HepG2 (cell line): ENCODE measurements around the gene MAVS. TPM values are rescaled to one million over a fixed set of nuclear protein-coding genes. Genes with fewer than 3 reads are reported as not detected.

Experiments
- CCDC6 ChIP-seq: sonication (generic); formaldehyde crosslinking; IDR thresholded peaks from 2 replicates; pipeline ENCODE4 v1.8.1; 2022; ENCODE audit warnings: mild to moderate bottlenecking, missing genetic modification reagents, moderate library complexity
- DNMT3B ChIP-seq: conservative IDR thresholded peaks from 2 replicates; pipeline ENCODE4 v1.6.1; 2016; ENCODE audit warnings: missing biosample characterization, control low read depth
- FOXP4 ChIP-seq: sonication (generic); formaldehyde crosslinking; IDR thresholded peaks from 2 replicates; pipeline ENCODE4 v1.4.0; 2020; ENCODE audit warnings: missing genetic modification reagents
- TOE1 ChIP-seq: sonication (generic); formaldehyde crosslinking; IDR thresholded peaks from 2 replicates; pipeline ENCODE4 v1.4.0; 2020; ENCODE audit warnings: mild to moderate bottlenecking, missing genetic modification reagents
- TP53 ChIP-seq: sonication (generic); formaldehyde crosslinking; conservative IDR thresholded peaks from 2 replicates; pipeline ENCODE4 v1.4.0; 2020; ENCODE audit warnings: missing genetic modification reagents
- ZFP41 ChIP-seq: sonication (generic); formaldehyde crosslinking; IDR thresholded peaks from 2 replicates; pipeline ENCODE4 v1.4.0; 2020; ENCODE audit warnings: mild to moderate bottlenecking, missing genetic modification reagents, borderline replicate concordance
- ZNF10 ChIP-seq: sonication (generic); formaldehyde crosslinking; IDR thresholded peaks from 2 replicates; pipeline ENCODE4 v1.4.0; 2020; ENCODE audit warnings: mild to moderate bottlenecking, low read depth, missing genetic modification reagents, borderline replicate concordance
- ZNF224 ChIP-seq: sonication (generic); formaldehyde crosslinking; IDR thresholded peaks from 2 replicates; pipeline ENCODE4 v1.5.0; 2020; ENCODE audit warnings: mild to moderate bottlenecking, missing genetic modification reagents
- ZNF431 ChIP-seq: sonication (generic); formaldehyde crosslinking; IDR thresholded peaks from 2 replicates; pipeline ENCODE4 v1.9.0; 2022; ENCODE audit warnings: missing genetic modification reagents, low read depth, mild to moderate bottlenecking, borderline replicate concordance
- ZNF441 ChIP-seq: sonication (generic); formaldehyde crosslinking; IDR thresholded peaks from 2 replicates; pipeline ENCODE4 v1.7.0; 2021; ENCODE audit warnings: missing genetic modification reagents, borderline replicate concordance
- ZNF484 ChIP-seq: sonication (generic); formaldehyde crosslinking; IDR thresholded peaks from 2 replicates; pipeline ENCODE4 v1.5.1; 2020; ENCODE audit warnings: mild to moderate bottlenecking, low read depth, missing genetic modification reagents, borderline replicate concordance
- ZNF550 ChIP-seq: sonication (generic); formaldehyde crosslinking; IDR thresholded peaks from 2 replicates; pipeline ENCODE4 v1.4.0; 2020; ENCODE audit warnings: mild to moderate bottlenecking, missing genetic modification reagents, borderline replicate concordance
- ZNF768 ChIP-seq: sonication (generic); formaldehyde crosslinking; IDR thresholded peaks from 2 replicates; pipeline ENCODE4 v1.4.0; 2020; ENCODE audit warnings: missing genetic modification reagents
- polyA plus RNA-seq, 8 experiments: library from polyadenylated mRNA; depleted of rRNA in 3 of 8; stranded (reverse) in 7 of 8; unstranded in 1 of 8; fragments of >200 nt; fragmentation: Illumina TruSeq in 4 of 8; extraction: Trizol in 4 of 8; gene quantifications; 2 replicates each; pipeline versions ENCODE4 v1.2.1 to v1.2.3, GENCODE V29; 2011 to 2016; ENCODE audit warnings: low read depth in 4 of 8, missing spikeins in 1 of 8, mixed read lengths in 1 of 8; ENCODE audit not compliant: insufficient read depth in 1 of 8
- total RNA-seq, 5 experiments: library from RNA; depleted of rRNA; stranded (reverse); fragments of >200 nt; fragmentation: Illumina TruSeq; extraction: Trizol; gene quantifications; 2 replicates each; pipeline ENCODE4 v1.2.3, GENCODE V29; 2016; ENCODE audit warnings: low read depth in 1 of 5
- TF ChIP-seq, protein P1 (sequence below): sonication (generic); formaldehyde crosslinking; IDR thresholded peaks from 2 replicates; pipeline ENCODE4 v1.5.0; 2020; ENCODE audit warnings: missing genetic modification reagents
- TF ChIP-seq, protein P2 (sequence below): sonication (generic); formaldehyde crosslinking; IDR thresholded peaks from 2 replicates; pipeline ENCODE4 v1.5.1; 2020; ENCODE audit warnings: mild to moderate bottlenecking, missing genetic modification reagents, borderline replicate concordance
- TF ChIP-seq, protein P3 (sequence below): IDR thresholded peaks from 2 replicates; pipeline ENCODE4 v1.6.1; 2016; ENCODE audit warnings: low read depth, borderline replicate concordance

Gene MAVS
- total and polyA plus RNA-seq, 2 of the 13 experiments (the other 11 are each of a cell fraction or from before 2014, with no cell fraction given), result 27.3 to 36.6 TPM

- TF ChIP-seq FOXP4, result no peak
- no peak for TF ChIP-seq ZNF768 (CRISPR knock-in tag)
- TF ChIP-seq ZFP41 (CRISPR knock-in tag), result no peak
- TF ChIP-seq, protein P1, sequence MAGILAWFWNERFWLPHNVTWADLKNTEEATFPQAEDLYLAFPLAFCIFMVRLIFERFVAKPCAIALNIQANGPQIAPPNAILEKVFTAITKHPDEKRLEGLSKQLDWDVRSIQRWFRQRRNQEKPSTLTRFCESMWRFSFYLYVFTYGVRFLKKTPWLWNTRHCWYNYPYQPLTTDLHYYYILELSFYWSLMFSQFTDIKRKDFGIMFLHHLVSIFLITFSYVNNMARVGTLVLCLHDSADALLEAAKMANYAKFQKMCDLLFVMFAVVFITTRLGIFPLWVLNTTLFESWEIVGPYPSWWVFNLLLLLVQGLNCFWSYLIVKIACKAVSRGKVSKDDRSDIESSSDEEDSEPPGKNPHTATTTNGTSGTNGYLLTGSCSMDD (CRISPR knock-in tag), result no peak
- TF ChIP-seq ZNF484 (CRISPR knock-in tag), result peak; percentile 80; the same call in 1 of the 2 replicates
- TF ChIP-seq DNMT3B, result peak; percentile 86
- TF ChIP-seq ZNF441 (CRISPR knock-in tag), result no peak
- no peak for TF ChIP-seq TOE1
- TF ChIP-seq, protein P2, sequence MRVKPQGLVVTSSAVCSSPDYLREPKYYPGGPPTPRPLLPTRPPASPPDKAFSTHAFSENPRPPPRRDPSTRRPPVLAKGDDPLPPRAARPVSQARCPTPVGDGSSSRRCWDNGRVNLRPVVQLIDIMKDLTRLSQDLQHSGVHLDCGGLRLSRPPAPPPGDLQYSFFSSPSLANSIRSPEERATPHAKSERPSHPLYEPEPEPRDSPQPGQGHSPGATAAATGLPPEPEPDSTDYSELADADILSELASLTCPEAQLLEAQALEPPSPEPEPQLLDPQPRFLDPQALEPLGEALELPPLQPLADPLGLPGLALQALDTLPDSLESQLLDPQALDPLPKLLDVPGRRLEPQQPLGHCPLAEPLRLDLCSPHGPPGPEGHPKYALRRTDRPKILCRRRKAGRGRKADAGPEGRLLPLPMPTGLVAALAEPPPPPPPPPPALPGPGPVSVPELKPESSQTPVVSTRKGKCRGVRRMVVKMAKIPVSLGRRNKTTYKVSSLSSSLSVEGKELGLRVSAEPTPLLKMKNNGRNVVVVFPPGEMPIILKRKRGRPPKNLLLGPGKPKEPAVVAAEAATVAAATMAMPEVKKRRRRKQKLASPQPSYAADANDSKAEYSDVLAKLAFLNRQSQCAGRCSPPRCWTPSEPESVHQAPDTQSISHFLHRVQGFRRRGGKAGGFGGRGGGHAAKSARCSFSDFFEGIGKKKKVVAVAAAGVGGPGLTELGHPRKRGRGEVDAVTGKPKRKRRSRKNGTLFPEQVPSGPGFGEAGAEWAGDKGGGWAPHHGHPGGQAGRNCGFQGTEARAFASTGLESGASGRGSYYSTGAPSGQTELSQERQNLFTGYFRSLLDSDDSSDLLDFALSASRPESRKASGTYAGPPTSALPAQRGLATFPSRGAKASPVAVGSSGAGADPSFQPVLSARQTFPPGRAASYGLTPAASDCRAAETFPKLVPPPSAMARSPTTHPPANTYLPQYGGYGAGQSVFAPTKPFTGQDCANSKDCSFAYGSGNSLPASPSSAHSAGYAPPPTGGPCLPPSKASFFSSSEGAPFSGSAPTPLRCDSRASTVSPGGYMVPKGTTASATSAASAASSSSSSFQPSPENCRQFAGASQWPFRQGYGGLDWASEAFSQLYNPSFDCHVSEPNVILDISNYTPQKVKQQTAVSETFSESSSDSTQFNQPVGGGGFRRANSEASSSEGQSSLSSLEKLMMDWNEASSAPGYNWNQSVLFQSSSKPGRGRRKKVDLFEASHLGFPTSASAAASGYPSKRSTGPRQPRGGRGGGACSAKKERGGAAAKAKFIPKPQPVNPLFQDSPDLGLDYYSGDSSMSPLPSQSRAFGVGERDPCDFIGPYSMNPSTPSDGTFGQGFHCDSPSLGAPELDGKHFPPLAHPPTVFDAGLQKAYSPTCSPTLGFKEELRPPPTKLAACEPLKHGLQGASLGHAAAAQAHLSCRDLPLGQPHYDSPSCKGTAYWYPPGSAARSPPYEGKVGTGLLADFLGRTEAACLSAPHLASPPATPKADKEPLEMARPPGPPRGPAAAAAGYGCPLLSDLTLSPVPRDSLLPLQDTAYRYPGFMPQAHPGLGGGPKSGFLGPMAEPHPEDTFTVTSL (CRISPR knock-in tag), result peak; percentile 49; the same call in 1 of the 2 replicates
- no peak for TF ChIP-seq ZNF431 (CRISPR knock-in tag)
- no peak for TF ChIP-seq ZNF550 (CRISPR knock-in tag)
- TF ChIP-seq ZNF10 (CRISPR knock-in tag), result no peak
- TF ChIP-seq, protein P3, sequence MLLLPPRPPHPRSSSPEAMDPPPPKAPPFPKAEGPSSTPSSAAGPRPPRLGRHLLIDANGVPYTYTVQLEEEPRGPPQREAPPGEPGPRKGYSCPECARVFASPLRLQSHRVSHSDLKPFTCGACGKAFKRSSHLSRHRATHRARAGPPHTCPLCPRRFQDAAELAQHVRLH (CRISPR knock-in tag), result 0 out of 2 replicates have a peak, but pooled peaks have one; percentile 43
- TF ChIP-seq ZNF224 (CRISPR knock-in tag), result 0 out of 2 replicates have a peak, but pooled peaks have one; percentile 56
- 0 out of 2 replicates have a peak, but pooled peaks have one; percentile 3 for TF ChIP-seq TP53 (CRISPR knock-in tag)
- TF ChIP-seq CCDC6 (CRISPR knock-in tag), result no peak
- TF ChIP-seq, all 625 proteins: peak for 47
These were observed 25.5 kb upstream of the MAVS start (continued) for GRCh38 chr20:3820901-3821727.
